GM10248 (cell line): ENCODE data around the gene SLC2A8.

Experiments
- CTCF ChIA-PET: fragments of 300-600 bp; sonication (Branson Sonifier 250); formaldehyde crosslinking; extraction: SDS; loops from one replicate; lab custom pipeline; 2021; ENCODE audit warnings: antibody characterized with exemption; lab: Yijun Ruan, JAX
- POLR2A ChIA-PET: fragments of 350-650 bp; sonication (Branson Sonifier 250); formaldehyde crosslinking; extraction: SDS; loops from one replicate; lab custom pipeline; 2020; ENCODE audit warnings: antibody characterized with exemption; lab: Yijun Ruan, JAX
- DNase-seq: peaks from one replicate; pipeline ENCODE4 v3.0.0; 2012; ENCODE audit errors: extremely low spot score
- TF ChIP-seq, protein P1 (sequence below): IDR thresholded peaks from 2 replicates; pipeline ENCODE4 v1.5.1; 2012; ENCODE audit warnings: mild to moderate bottlenecking, low read depth; ENCODE audit errors: extremely low read depth, missing control alignments, control extremely low read depth

SLC2A8 gene

DNA sequence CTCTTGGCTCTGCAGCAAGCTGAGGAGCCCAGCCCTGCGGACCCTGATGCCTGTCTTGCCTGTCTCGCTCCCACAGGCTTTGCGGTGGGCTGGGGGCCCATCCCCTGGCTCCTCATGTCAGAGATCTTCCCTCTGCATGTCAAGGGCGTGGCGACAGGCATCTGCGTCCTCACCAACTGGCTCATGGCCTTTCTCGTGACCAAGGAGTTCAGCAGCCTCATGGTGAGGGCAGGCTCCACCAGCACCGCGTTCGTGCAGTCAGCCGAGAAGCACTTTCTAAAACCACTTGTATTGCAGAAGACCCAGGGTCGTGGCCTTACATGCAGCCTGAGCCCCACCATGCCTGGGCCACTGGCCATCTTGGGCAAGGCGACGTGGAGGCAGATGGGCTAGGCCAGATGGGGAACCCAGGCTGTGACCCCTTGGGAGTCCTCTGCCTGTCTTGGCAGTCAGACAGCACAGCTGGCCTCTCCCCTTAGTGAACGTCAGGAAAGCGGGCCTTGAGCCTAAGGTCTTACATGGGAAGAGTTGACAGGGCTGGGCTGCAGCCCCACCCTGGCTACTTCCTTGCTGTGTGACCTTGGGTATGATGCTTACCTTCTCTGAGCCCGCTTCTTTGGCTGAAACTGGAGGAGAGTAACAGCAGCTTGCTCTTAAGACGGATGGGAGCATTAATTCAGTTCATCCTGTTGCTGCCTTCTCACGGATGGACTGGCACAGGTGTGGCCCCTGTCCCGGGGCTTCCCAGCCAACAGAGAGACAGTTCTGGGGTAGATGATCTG, 8.6 kb downstream of the SLC2A8 start:
- CTCF ChIA-PET, result interaction anchor here (1.1 to 1.8 kb wide), 3 partner anchors 9 to 12 kb away, joined by 3 to 4 read pairs (median 3); partner anchors contain the start of gene SLC2A8

DNA sequence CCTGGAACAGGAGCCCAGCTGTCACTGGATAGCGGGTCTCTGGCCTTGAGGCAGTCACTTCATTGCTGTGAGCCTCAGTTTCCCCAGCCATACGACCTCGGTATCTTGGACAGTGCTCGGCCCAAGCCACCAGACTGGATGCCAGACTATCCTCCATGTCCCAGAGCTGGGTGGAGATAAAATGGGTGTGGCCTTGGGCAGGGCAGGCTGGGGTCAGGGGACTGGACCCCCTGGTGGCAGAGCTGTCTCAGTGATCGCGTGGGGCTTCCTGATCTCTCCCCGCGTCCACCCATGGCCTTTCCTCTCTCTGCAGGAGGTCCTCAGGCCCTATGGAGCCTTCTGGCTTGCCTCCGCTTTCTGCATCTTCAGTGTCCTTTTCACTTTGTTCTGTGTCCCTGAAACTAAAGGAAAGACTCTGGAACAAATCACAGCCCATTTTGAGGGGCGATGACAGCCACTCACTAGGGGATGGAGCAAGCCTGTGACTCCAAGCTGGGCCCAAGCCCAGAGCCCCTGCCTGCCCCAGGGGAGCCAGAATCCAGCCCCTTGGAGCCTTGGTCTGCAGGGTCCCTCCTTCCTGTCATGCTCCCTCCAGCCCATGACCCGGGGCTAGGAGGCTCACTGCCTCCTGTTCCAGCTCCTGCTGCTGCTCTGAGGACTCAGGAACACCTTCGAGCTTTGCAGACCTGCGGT, 10.0 kb downstream of the SLC2A8 start:
- TF ChIP-seq, protein P1, sequence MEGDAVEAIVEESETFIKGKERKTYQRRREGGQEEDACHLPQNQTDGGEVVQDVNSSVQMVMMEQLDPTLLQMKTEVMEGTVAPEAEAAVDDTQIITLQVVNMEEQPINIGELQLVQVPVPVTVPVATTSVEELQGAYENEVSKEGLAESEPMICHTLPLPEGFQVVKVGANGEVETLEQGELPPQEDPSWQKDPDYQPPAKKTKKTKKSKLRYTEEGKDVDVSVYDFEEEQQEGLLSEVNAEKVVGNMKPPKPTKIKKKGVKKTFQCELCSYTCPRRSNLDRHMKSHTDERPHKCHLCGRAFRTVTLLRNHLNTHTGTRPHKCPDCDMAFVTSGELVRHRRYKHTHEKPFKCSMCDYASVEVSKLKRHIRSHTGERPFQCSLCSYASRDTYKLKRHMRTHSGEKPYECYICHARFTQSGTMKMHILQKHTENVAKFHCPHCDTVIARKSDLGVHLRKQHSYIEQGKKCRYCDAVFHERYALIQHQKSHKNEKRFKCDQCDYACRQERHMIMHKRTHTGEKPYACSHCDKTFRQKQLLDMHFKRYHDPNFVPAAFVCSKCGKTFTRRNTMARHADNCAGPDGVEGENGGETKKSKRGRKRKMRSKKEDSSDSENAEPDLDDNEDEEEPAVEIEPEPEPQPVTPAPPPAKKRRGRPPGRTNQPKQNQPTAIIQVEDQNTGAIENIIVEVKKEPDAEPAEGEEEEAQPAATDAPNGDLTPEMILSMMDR, result no peak
- DNase-seq, result no peak
- POLR2A ChIA-PET, result no interaction called here
- CTCF ChIA-PET, result interaction anchor here (0.9 to 1.7 kb wide), 5 partner anchors 10 to 17 kb away, joined by 3 to 5 read pairs (median 4); partner anchors contain the start of genes SLC2A8 and ZNF79

More for the DNA sequence above, 8.6 kb downstream of the SLC2A8 start:
- POLR2A ChIA-PET, result no interaction called here
- TF ChIP-seq, protein P1, result no peak
- DNase-seq, result no peak

DNA sequence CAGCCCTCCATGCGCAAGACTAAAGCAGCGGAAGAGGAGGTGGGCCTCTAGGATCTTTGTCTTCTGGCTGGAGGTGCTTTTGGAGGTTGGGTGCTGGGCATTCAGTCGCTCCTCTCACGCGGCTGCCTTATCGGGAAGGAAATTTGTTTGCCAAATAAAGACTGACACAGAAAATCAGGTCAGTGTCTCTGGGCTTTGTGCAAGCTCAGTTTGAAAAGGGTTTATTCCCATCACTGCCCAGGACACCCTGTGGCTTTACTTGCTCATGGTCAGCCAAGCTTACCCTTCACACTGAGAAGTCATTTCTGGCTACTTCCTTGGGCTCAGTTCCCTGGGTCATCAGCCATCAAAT, 10.5 kb downstream of the SLC2A8 start:
- CTCF ChIA-PET, result interaction anchor here (1.1 to 1.7 kb wide), 3 partner anchors 10 to 16 kb away, joined by 4 to 5 read pairs (median 4); partner anchors contain the start of genes SLC2A8 and ZNF79
- POLR2A ChIA-PET, result no interaction called here
- DNase-seq, result no peak
- TF ChIP-seq, protein P1, result no peak

DNA sequence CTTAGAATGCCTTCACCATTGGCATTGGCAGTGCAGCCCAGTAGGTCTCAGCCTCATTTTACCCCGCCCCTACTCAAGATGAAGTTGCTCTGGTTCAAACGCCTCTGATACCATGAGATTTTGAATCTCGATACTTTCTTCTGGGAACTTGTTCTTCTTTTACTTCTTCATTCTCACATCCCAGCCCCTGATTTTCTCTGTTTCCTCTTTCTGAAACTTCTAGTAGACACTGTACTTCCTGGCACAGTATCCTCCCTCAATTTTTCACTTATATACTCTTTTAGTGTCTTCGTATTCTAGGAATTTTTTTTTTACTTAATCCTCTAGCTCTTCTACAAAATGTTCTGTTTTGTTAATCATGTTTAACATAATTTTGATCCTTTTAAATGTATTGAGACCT, 14.2 kb downstream of the SLC2A8 start:
- no peak for DNase-seq
- CTCF ChIA-PET, result interaction anchor here (0.8 kb wide), 1 partner anchor 21 kb away, joined by 3 read pairs; no protein-coding TSS in a partner anchor
- TF ChIP-seq, protein P1, result no peak
- POLR2A ChIA-PET, result no interaction called here

DNA sequence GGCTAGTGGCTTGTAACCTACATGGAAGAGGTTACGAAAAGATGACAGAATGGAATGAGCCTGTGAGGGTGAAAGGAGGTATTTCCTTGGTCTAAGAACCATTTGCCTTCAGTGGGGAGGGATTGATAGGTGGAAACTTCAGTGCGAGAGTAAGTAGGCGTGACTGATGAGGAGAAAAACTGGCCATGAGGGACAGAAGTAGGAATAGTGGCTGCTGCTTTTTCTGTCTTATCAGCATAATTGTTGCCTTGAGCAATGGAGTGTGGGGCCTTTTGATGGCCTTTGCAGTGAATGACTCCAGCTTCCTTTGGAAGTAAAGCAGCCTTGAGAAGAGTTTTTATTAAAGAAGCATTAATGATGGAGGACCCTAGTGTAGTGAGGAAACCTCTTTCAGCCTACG, 18.2 kb downstream of the SLC2A8 start:
- TF ChIP-seq, protein P1, result no peak
- CTCF ChIA-PET, result interaction anchor here (1.3 kb wide), 1 partner anchor 16 kb away, joined by 3 read pairs; no protein-coding TSS in a partner anchor
- POLR2A ChIA-PET, result no interaction called here
- DNase-seq, result no peak

DNA sequence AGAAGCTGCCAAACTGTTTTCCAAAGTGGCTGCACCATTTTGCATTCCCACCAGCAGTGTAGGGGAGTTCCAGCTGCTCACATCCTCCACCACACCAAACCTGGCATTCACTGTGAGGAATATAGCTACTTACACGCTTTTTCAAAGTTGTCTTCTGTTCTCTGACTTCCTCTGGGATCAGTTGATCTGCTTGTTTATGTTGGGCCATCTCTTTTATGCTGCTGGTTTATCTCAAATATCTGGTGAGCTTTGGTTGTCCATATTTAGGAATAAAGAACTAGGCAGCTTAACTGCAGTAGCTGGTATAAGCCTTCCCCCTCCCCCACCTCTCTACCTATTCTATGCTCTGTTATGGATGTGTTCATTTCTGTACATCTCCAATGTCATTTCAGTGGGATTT, 18.7 kb downstream of the SLC2A8 start:
- TF ChIP-seq, protein P1, result no peak
- ChIA-PET POLR2A (no interaction called here), CTCF (interaction anchor here (1.3 kb wide), 1 partner anchor 16 kb away, joined by 3 read pairs; no protein-coding TSS in a partner anchor)
- no peak for DNase-seq
